ENCODE data around the gene DCBLD2. TPM values are rescaled to one million over a fixed set of nuclear protein-coding genes. Genes with fewer than 3 reads are reported as not detected.

DCBLD2 gene
- total RNA-seq, 1 donor from 2014 or later, result 553 TPM

DNA sequence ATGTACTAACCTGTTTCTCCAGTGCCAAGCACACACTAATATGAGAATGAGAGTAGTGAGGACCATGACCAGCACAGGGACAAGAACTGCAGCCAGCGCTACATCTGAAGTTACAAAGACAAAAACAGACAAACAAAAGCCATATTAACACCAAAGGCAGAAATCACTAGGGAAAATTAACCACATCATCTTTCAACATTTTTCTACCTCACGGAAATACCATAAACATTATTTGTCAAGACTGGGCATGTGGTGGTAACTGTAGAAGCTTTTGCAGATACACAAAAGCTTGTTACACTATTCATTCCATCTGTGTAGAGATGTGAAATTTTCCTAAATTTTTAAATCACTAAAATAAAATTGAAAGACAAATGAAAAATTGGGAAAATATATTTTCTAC is 93.4 kb downstream of the DCBLD2 start:
- TF ChIP-seq, protein P1, sequence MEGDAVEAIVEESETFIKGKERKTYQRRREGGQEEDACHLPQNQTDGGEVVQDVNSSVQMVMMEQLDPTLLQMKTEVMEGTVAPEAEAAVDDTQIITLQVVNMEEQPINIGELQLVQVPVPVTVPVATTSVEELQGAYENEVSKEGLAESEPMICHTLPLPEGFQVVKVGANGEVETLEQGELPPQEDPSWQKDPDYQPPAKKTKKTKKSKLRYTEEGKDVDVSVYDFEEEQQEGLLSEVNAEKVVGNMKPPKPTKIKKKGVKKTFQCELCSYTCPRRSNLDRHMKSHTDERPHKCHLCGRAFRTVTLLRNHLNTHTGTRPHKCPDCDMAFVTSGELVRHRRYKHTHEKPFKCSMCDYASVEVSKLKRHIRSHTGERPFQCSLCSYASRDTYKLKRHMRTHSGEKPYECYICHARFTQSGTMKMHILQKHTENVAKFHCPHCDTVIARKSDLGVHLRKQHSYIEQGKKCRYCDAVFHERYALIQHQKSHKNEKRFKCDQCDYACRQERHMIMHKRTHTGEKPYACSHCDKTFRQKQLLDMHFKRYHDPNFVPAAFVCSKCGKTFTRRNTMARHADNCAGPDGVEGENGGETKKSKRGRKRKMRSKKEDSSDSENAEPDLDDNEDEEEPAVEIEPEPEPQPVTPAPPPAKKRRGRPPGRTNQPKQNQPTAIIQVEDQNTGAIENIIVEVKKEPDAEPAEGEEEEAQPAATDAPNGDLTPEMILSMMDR (IDR thresholded peaks at IDR 0.05; ENCODE audit: insufficient read depth, low read length, poor library complexity, severe bottlenecking), result no peak
- Histone ChIP-seq H3K36me3 (ENCODE audit: control insufficient read depth, insufficient read depth, low read length) (peaks cover 7% of the 10 kb centered on the region), H3K27me3 (ENCODE audit: control insufficient read depth, insufficient read depth, low read length) (no peaks in the 10 kb centered on the region), H3K4me3 (ENCODE audit: low read depth, low read length) (no peak overlapping the region)
- no peak for DNase-seq (ENCODE audit: low read depth)

DNA sequence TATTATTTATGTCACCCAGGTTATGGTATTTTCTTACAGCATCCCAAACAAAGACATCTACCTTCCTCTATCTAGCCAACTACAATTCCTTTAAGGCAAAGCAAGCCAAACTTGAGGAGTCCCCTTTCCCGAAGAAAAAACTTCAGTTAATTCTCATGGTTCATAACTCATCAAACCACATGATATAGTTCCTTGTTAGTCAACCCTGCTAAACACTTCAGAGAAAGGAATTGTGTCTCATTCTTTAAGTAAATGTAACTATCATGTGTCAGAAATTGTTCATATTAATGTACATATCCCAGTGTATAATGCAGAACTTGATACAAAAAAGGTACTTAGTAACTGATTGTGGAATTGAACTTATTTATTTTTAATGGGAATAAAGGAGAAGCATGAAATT is 93.9 kb downstream of the DCBLD2 start:
- DNase-seq (ENCODE audit: low read depth), result no peak
- Histone ChIP-seq H3K27me3 (ENCODE audit: control insufficient read depth, insufficient read depth, low read length) (no peaks in the 10 kb centered on the region), H3K36me3 (ENCODE audit: control insufficient read depth, insufficient read depth, low read length) (peaks cover 7% of the 10 kb centered on the region), H3K4me3 (ENCODE audit: low read depth, low read length) (no peak overlapping the region)
- TF ChIP-seq, protein P1 (IDR thresholded peaks at IDR 0.05; ENCODE audit: insufficient read depth, low read length, poor library complexity, severe bottlenecking), result no peak

DNA sequence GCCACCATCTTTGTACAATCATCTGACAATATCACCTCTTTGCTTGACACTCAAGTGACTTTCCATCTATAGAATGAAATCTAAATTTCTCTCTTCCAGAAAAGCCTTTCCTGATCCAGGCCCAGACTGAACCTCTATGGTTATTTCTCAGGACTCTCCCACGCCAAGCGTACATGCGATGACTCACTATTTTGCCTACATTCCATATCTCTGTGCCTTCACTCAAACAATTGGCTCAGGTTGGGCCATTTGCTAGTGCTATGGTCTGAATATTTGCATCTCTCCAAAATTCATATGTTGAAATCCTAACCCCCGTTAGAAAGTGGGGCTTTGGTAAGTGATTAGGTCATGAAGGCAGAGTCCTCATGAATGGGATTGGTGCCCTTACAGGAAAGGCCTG is 94.5 kb downstream of the DCBLD2 start:
- H3K27me3 ChIP-seq (ENCODE audit: control insufficient read depth, insufficient read depth, low read length), result no peaks in the 10 kb centered on the region
- TF ChIP-seq, protein P1 (IDR thresholded peaks at IDR 0.05; ENCODE audit: insufficient read depth, low read length, poor library complexity, severe bottlenecking), result no peak
- H3K4me3 ChIP-seq (ENCODE audit: low read depth, low read length), result no peak overlapping the region
- peaks cover 7% of the 10 kb centered on the region for H3K36me3 ChIP-seq (ENCODE audit: control insufficient read depth, insufficient read depth, low read length)
- DNase-seq (ENCODE audit: low read depth), result no peak

DNA sequence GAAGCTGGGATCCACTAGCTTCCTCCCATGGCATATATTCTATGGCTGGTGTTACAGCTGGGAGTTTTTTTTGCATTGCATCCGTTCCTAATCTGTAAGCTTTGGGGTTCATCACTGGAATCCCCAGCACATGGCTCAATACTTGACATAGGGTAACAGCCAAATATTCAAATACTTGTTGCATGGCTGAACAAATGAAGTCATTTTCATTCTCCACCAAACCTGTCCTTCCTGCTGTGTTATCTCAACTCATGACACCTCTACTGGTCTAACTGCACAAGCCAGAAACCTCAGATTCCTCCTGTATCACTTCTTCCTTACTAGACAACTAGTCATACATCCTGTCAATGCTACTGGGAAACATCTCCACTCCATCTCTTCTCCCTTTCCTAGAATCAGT is 95.0 kb downstream of the DCBLD2 start:
- H3K4me3 ChIP-seq (ENCODE audit: low read depth, low read length), result no peak overlapping the region
- H3K36me3 ChIP-seq (ENCODE audit: control insufficient read depth, insufficient read depth, low read length), result peaks cover 7% of the 10 kb centered on the region
- DNase-seq (ENCODE audit: low read depth), result no peak
- TF ChIP-seq, protein P1 (IDR thresholded peaks at IDR 0.05; ENCODE audit: insufficient read depth, low read length, poor library complexity, severe bottlenecking), result no peak
- H3K27me3 ChIP-seq (ENCODE audit: control insufficient read depth, insufficient read depth, low read length), result no peaks in the 10 kb centered on the region

DNA sequence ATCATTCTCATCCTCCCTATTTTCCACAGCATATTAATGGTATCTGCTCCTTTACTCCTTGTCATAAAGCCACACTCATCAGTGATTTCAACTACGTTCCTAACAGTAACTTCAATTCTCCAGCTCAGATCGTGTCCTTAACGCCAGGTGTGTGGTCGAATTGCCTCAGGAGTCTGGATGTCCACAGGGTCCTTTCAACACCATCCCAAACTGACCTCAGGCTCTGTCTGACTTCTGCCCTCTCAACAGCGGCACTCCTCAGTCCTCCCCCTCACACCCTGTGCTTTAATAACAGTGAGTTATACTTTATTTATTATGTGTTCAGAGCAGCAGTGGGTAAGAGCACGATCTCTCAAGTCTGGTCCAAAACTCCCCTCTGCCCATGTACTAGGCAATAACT is 95.9 kb downstream of the DCBLD2 start:
- Histone ChIP-seq H3K36me3 (ENCODE audit: control insufficient read depth, insufficient read depth, low read length) (peaks cover 7% of the 10 kb centered on the region), H3K4me3 (ENCODE audit: low read depth, low read length) (no peak overlapping the region), H3K27me3 (ENCODE audit: control insufficient read depth, insufficient read depth, low read length) (no peaks in the 10 kb centered on the region)
- no peak for DNase-seq (ENCODE audit: low read depth)
- TF ChIP-seq, protein P1 (IDR thresholded peaks at IDR 0.05; ENCODE audit: insufficient read depth, low read length, poor library complexity, severe bottlenecking), result no peak

DNA sequence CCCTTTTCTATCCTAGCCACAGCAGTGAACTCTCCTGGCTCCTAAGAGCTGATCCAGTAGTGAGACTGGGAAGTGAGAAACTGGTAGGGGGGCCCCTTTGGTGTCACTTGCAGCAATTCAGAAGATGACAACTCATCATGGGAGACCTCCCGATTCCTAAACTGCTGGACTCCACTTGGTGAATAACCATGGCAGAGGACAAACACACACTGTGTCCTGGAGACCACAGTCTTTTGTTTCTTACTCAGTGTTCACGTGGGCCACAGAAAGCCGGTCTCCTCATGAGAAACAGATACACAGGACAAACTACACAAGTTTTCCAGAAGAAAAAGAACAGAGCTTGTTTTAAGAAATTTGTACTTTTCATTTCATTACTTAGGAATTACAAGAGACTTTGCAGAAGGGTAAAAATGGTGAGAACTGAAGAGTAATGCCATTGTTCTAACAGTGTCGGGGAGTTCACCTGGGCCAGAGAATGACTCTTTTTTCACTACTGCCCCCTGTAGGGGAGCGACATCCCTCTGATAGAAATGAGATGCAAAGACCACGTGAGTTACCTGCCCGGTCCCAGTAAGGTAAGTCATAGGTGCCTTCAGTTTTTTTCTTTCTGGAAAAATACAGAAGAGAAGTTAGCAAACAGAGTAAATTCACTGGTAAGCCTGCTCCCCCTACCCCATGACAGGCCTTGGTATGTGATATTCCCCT is 100.3 kb downstream of the DCBLD2 start:
- Histone ChIP-seq H3K27me3 (ENCODE audit: control insufficient read depth, insufficient read depth, low read length) (no peaks in the 10 kb centered on the region), H3K36me3 (ENCODE audit: control insufficient read depth, insufficient read depth, low read length) (peaks cover 8% of the 10 kb centered on the region), H3K4me3 (ENCODE audit: low read depth, low read length) (no peak overlapping the region)
- DNase-seq (ENCODE audit: low read depth), result no peak
- TF ChIP-seq, protein P1 (IDR thresholded peaks at IDR 0.05; ENCODE audit: insufficient read depth, low read length, poor library complexity, severe bottlenecking), result peak; percentile 40

All from kidney epithelial cell (primary cell).